H1 (cell line): ENCODE measurements around the gene STX8. TPM values are rescaled to one million over a fixed set of nuclear protein-coding genes. Genes with fewer than 3 reads are reported as not detected.

ENCODE experiments used
- CTCF ChIA-PET: fragments of 300-600 bp; sonication (Branson Sonifier 250); formaldehyde crosslinking; loops from one replicate; lab custom pipeline; 2021; ENCODE audit not compliant: partially characterized antibody; lab: Charles Lee
- POLR2A ChIA-PET: fragments of 300-600 bp; sonication (Branson Sonifier 250); formaldehyde crosslinking; loops from one replicate; lab custom pipeline; 2021; ENCODE audit warnings: inconsistent platforms; ENCODE audit not compliant: partially characterized antibody; lab: Charles Lee
- DNase-seq, 2 experiments: peaks; one replicate each; pipeline versions ENCODE4 v3.0.0 to v3.0.0-alpha.2; 2010 to 2022; ENCODE audit warnings: low spot score in 2 of 2, low read depth in 1 of 2, mixed read lengths in 1 of 2
- FAIRE-seq: peaks from 2 replicates; lab custom pipeline; 2011; peaks lifted over from hg19 to GRCh38; lab: Jason Lieb, UNC
- H2AFZ ChIP-seq: 2 replicates; pipeline ENCODE4 v1.8.1; 2012; ENCODE audit warnings: low read length, inconsistent platforms
- H2AK5ac ChIP-seq: 2 replicates; pipeline ENCODE4 v1.6.1; 2013; ENCODE audit warnings: low read depth, low read length
- H2BK120ac ChIP-seq: replicated peaks from 2 replicates; pipeline ENCODE3; 2013; ENCODE audit warnings: low read depth, low read length, inconsistent platforms
- H2BK12ac ChIP-seq: 2 replicates; pipeline ENCODE4 v1.6.1; 2013; ENCODE audit warnings: low read depth, low read length
- H2BK15ac ChIP-seq: 2 replicates; pipeline ENCODE4 v1.6.1; 2013; ENCODE audit warnings: low read length
- H2BK20ac ChIP-seq: 2 replicates; pipeline ENCODE4 v1.6.1; 2013; ENCODE audit warnings: low read length
- H2BK5ac ChIP-seq: 2 replicates; pipeline ENCODE4 v1.6.1; 2013; ENCODE audit warnings: low read depth, low read length
- H3K14ac ChIP-seq: 2 replicates; pipeline ENCODE4 v1.6.1; 2013; ENCODE audit warnings: inconsistent platforms; ENCODE audit not compliant: insufficient read length
- H3K18ac ChIP-seq: 2 replicates; pipeline ENCODE4 v1.6.1; 2013; ENCODE audit warnings: low read length; ENCODE audit errors: extremely low read depth
- H3K23ac ChIP-seq: 2 replicates; pipeline ENCODE4 v1.6.1; 2013; ENCODE audit warnings: inconsistent platforms; ENCODE audit not compliant: insufficient read length
- H3K23me2 ChIP-seq: 2 replicates; pipeline ENCODE4 v1.6.1; 2013; ENCODE audit warnings: low read depth, low read length
- H3K27ac ChIP-seq: 2 replicates; pipeline ENCODE4 v1.6.1; 2011; ENCODE audit warnings: low read depth, low read length, inconsistent platforms
- H3K27me3 ChIP-seq, 4 experiments: replicated peaks in 1 of 4; 1 replicate in 1 of 4; 2 replicates in 3 of 4; pipeline versions ENCODE4 v1.6.1 to v1.8.1; 2011 to 2013; ENCODE audit warnings: low read length in 3 of 4, mild to moderate bottlenecking in 3 of 4, inconsistent platforms in 2 of 4, mixed read lengths in 2 of 4, moderate library complexity in 1 of 4; ENCODE audit not compliant: control insufficient read depth in 3 of 4, insufficient read depth in 3 of 4; ENCODE audit errors: extremely low read depth in 1 of 4
- H3K36me3 ChIP-seq, 4 experiments: 2 replicates each; pipeline versions ENCODE4 v1.6.1 to v1.8.1; 2011 to 2013; ENCODE audit warnings: mild to moderate bottlenecking in 4 of 4, low read length in 3 of 4, moderate library complexity in 2 of 4, control low read depth in 1 of 4, inconsistent platforms in 1 of 4; ENCODE audit not compliant: insufficient read depth in 4 of 4, control insufficient read depth in 2 of 4
- H3K4ac ChIP-seq: replicated peaks from 2 replicates; pipeline ENCODE3; 2013; ENCODE audit warnings: low read length, low read depth, mixed read lengths, inconsistent platforms; ENCODE audit not compliant: insufficient read length
- H3K4me1 ChIP-seq, 4 experiments: replicated peaks in 1 of 4; 1 replicate in 1 of 4; 2 replicates in 3 of 4; pipeline versions ENCODE4 v1.6.1 to v1.8.1; 2011 to 2013; ENCODE audit warnings: low read length in 3 of 4, inconsistent platforms in 2 of 4, mixed read lengths in 1 of 4; ENCODE audit not compliant: insufficient read depth in 4 of 4, control insufficient read depth in 3 of 4
- H3K4me2 ChIP-seq, 2 experiments: 2 replicates each; pipeline versions ENCODE4 v1.6.1 to v1.8.1; 2011 to 2013; ENCODE audit warnings: low read depth in 2 of 2, low read length in 2 of 2, control low read depth in 1 of 2, inconsistent platforms in 1 of 2, mild to moderate bottlenecking in 1 of 2; ENCODE audit not compliant: insufficient read depth in 1 of 2
- H3K4me3 ChIP-seq, 4 experiments: fragments of 200-600, 300-600 bp in 1 of 4; sonication (generic), shearing (Covaris generic), sonication (Bioruptor Twin) in 1 of 4; 2 replicates each; pipeline versions ENCODE4 v1.5.1 to v1.8.1; 2011 to 2016; ENCODE audit warnings: low read length in 4 of 4, low read depth in 3 of 4, control low read depth in 2 of 4, inconsistent platforms in 2 of 4, mild to moderate bottlenecking in 2 of 4, mixed read lengths in 1 of 4, moderate library complexity in 1 of 4; ENCODE audit not compliant: insufficient read depth in 2 of 4; ENCODE audit errors: extremely low read depth in 1 of 4
- H3K56ac ChIP-seq: replicated peaks from 2 replicates; pipeline ENCODE3; 2013; ENCODE audit warnings: low read depth, mild to moderate bottlenecking, mixed read lengths, low read length, inconsistent platforms; ENCODE audit not compliant: insufficient read length
- H3K79me1 ChIP-seq: 2 replicates; pipeline ENCODE4 v1.6.1; 2013; ENCODE audit warnings: low read depth, low read length, control low read depth
- H3K79me2 ChIP-seq, 2 experiments: 2 replicates each; pipeline versions ENCODE4 v1.6.1 to v1.8.1; 2012 to 2013; ENCODE audit warnings: low read length in 2 of 2, mild to moderate bottlenecking in 2 of 2, inconsistent platforms in 1 of 2; ENCODE audit not compliant: insufficient read depth in 2 of 2, control insufficient read depth in 1 of 2
- H3K9ac ChIP-seq, 4 experiments: replicated peaks in 1 of 4; 1 replicate in 1 of 4; 2 replicates in 3 of 4; pipeline versions ENCODE4 v1.6.1 to v1.8.1; 2011 to 2013; ENCODE audit warnings: low read depth in 3 of 4, low read length in 3 of 4, control low read depth in 2 of 4, mild to moderate bottlenecking in 2 of 4, moderate library complexity in 2 of 4, inconsistent platforms in 1 of 4; ENCODE audit errors: extremely low read depth in 1 of 4
- H3K9me3 ChIP-seq, 2 experiments: 2 replicates each; pipeline versions ENCODE4 v1.6.1 to v1.8.1; 2012 to 2013; ENCODE audit warnings: mild to moderate bottlenecking in 2 of 2, moderate library complexity in 2 of 2, control low read depth in 1 of 2, inconsistent platforms in 1 of 2, low read depth in 1 of 2, low read length in 1 of 2, mixed read lengths in 1 of 2; ENCODE audit not compliant: insufficient read depth in 2 of 2
- H4K20me1 ChIP-seq, 2 experiments: replicated peaks in 1 of 2; 2 replicates each; pipeline versions ENCODE3 to v1.8.1; 2011 to 2013; ENCODE audit warnings: inconsistent platforms in 2 of 2, low read length in 2 of 2, mild to moderate bottlenecking in 1 of 2; ENCODE audit not compliant: insufficient read depth in 2 of 2, control insufficient read depth in 1 of 2
- H4K5ac ChIP-seq: 2 replicates; pipeline ENCODE4 v1.6.1; 2013; ENCODE audit warnings: low read length, low read depth, mixed read lengths, inconsistent platforms; ENCODE audit not compliant: insufficient read length
- H4K8ac ChIP-seq: 2 replicates; pipeline ENCODE4 v1.8.0; 2013; ENCODE audit warnings: mild to moderate bottlenecking, moderate library complexity, low read length, inconsistent platforms; ENCODE audit not compliant: insufficient read depth; ENCODE audit errors: extremely low read depth
- H4K91ac ChIP-seq: replicated peaks from 2 replicates; pipeline ENCODE3; 2013; ENCODE audit warnings: low read length, mixed read lengths, inconsistent platforms; ENCODE audit not compliant: insufficient read length
- BACH1 ChIP-seq: IDR thresholded peaks from 2 replicates; pipeline ENCODE4 v1.6.1; 2012; ENCODE audit warnings: low read length, improper control_type of control experiment
- EP300 ChIP-seq, 2 experiments: IDR thresholded peaks; 1 replicate in 1 of 2; 2 replicates in 1 of 2; pipeline ENCODE4 v1.6.1; 2011 to 2012; ENCODE audit warnings: low read depth in 2 of 2, low read length in 2 of 2, mild to moderate bottlenecking in 2 of 2, borderline replicate concordance in 1 of 2, inconsistent platforms in 1 of 2, moderate library complexity in 1 of 2
- MAX ChIP-seq: IDR thresholded peaks from 2 replicates; pipeline ENCODE4 v1.6.1; 2012; ENCODE audit warnings: inconsistent platforms
- NRF1 ChIP-seq: IDR thresholded peaks from 2 replicates; pipeline ENCODE4 v1.6.1; 2011; ENCODE audit warnings: mild to moderate bottlenecking, low read depth, low read length, improper control_type of control experiment
- RFX5 ChIP-seq: IDR thresholded peaks from 2 replicates; pipeline ENCODE4 v1.6.1; 2011; ENCODE audit warnings: low read depth, low read length, improper control_type of control experiment, borderline replicate concordance
- RNF2 ChIP-seq: fragments of 200-900, 300-1000 bp; sonication (generic); IDR thresholded peaks from 2 replicates; pipeline ENCODE4 v1.7.1; 2016; ENCODE audit warnings: borderline replicate concordance, low read depth, mild to moderate bottlenecking, antibody characterized with exemption, low read length; ENCODE audit not compliant: poor library complexity, severe bottlenecking; ENCODE audit errors: missing control alignments
- SIN3A ChIP-seq, 2 experiments: IDR thresholded peaks in 1 of 2; conservative IDR thresholded peaks in 1 of 2; 2 replicates each; pipeline ENCODE4 v1.6.1; 2011 to 2012; ENCODE audit warnings: low read length in 2 of 2, improper control_type of control experiment in 1 of 2, low read depth in 1 of 2, mild to moderate bottlenecking in 1 of 2
- SIRT6 ChIP-seq: IDR thresholded peaks from one replicate; pipeline ENCODE4 v1.7.1; 2012; ENCODE audit warnings: low read length, inconsistent platforms
- whole genome bisulfite sequencing, 2 experiments: shearing (Covaris generic) in 1 of 2; methylation state at CpG; one replicate each; pipeline versions ENCODE4 v1.1.6 to v1.1.7; 2013 to 2015; ENCODE audit warnings: low lambda C conversion rate in 2 of 2, mixed read lengths in 2 of 2, inconsistent platforms in 1 of 2, low coverage in 1 of 2, missing lambda C conversion rate in 1 of 2; ENCODE audit not compliant: insufficient replicate concordance in 2 of 2, insufficient coverage in 1 of 2, insufficient read length in 1 of 2; ENCODE audit errors: extremely low coverage in 1 of 2, missing lambda C conversion rate in 1 of 2; 5-methylcytosine and 5-hydroxymethylcytosine counted together
- polyA plus RNA-seq, 7 experiments: library from polyadenylated mRNA; depleted of rRNA in 3 of 7; stranded (reverse) in 5 of 7; unstranded in 2 of 7; fragments of >200 nt in 5 of 7; fragments of 200-250 nt in 2 of 7; gene quantifications; 1 replicate in 5 of 7; 2 replicates in 1 of 7; 4 replicates in 1 of 7; pipeline versions ENCODE4 v1.2.1 to v1.2.3, GENCODE V29; 2011 to 2013; ENCODE audit warnings: missing spikeins in 2 of 7, mixed read lengths in 2 of 7
- total RNA-seq: library from RNA; stranded (reverse); fragmentation: NEBNext Ultra II Directional; extraction: Animal tissue kit (Norgen Biotek cat#: 25700); gene quantifications from 2 replicates; pipeline ENCODE4 v1.2.1, GENCODE V29; 2021

STX8 gene
- total and polyA plus RNA-seq, 2 of the 8 experiments (the other 6 are each of a cell fraction or from before 2014, with no cell fraction given): 22.8 to 42.5 TPM

- Histone ChIP-seq H3K56ac (no peak overlapping the region), H3K4me3 (no peak overlapping the region), H3K14ac (no peak overlapping the region), H4K20me1 (peaks cover 0 to 4% of the 10 kb centered on the region in 2 experiments), H3K9ac (no peak overlapping the region), H3K36me3 (no peaks in the 10 kb centered on the region), H4K8ac (no peak overlapping the region; the same call in none of the 2 replicates), H4K91ac (no peak overlapping the region), H3K4me2 (no peak overlapping the region), H2BK120ac (no peak overlapping the region), H3K27me3 (peaks cover 0 to 5% (median under 1%) of the 10 kb centered on the region in 4 experiments; a peak in 4 of 7 replicates), H3K23ac (no peak overlapping the region), H2AK5ac (no peak overlapping the region)
- CTCF ChIA-PET: interaction anchor here (0.6 to 1.9 kb wide), 4 partner anchors 9 to 697 kb away, joined by 3 to 8 read pairs (median 4); no protein-coding TSS in a partner anchor
- FAIRE-seq (no peak), DNase-seq (no peak)
- TF ChIP-seq SIRT6 (no peak), RNF2 (no peak), MAX (no peak), BACH1 (no peak), NRF1 (no peak), RFX5 (no peak), SIN3A (conservative IDR thresholded peaks at IDR 0.05 in 1 of 2, IDR thresholded peaks at IDR 0.05 in 1 of 2; ENCODE audit: low read depth in 1 of 2, low read length in 2 of 2) (no peak), EP300 (IDR thresholded peaks at IDR 0.05; ENCODE audit: borderline replicate concordance in 1 of 2, low read depth in 2 of 2, low read length in 2 of 2) (no peak)
- TF ChIP-seq, all 59 proteins: peak for 0
- POLR2A ChIA-PET: no interaction called here
- Histone ChIP-seq H2AFZ (no peak overlapping the region), H3K27ac (no peak overlapping the region), H4K5ac (no peak overlapping the region), H2BK20ac (no peak overlapping the region), H3K9me3 (no peaks in the 10 kb centered on the region), H3K79me2 (no peaks in the 10 kb centered on the region), H3K23me2 (peaks cover 1% of the 10 kb centered on the region; the same call in 1 of the 2 replicates), H3K4me1 (no peaks in the 10 kb centered on the region; a peak in 1 of 7 replicates), H3K4ac (no peak overlapping the region), H2BK15ac (no peak overlapping the region), H2BK5ac (no peak overlapping the region), H3K18ac (no peak overlapping the region), H3K79me1 (no peaks in the 10 kb centered on the region), H2BK12ac (no peak overlapping the region)
- 100% methylated on average over 6 of the region's 7 CpGs; no CpG with 5 or more reads in 1 of the 2 experiments for WGBS, 2 experiments
These were observed 341.9 kb downstream of the STX8 start for GRCh38 chr17:9233761-9234160.
